ENCODE results near the gene KRTAP9-7. TPM values are rescaled to one million over a fixed set of nuclear protein-coding genes. Genes with fewer than 3 reads are reported as not detected.
"Not testable (repeated sequence)": the region's sequence is repeated elsewhere in the genome, so short reads cannot be mapped to it uniquely, and the experiment has no call there.

Gene KRTAP9-7
- polyA plus RNA-seq, 1 donor (not counting 4 experiments of a cell fraction or from before 2014, with no cell fraction given), result not detected

DNA sequence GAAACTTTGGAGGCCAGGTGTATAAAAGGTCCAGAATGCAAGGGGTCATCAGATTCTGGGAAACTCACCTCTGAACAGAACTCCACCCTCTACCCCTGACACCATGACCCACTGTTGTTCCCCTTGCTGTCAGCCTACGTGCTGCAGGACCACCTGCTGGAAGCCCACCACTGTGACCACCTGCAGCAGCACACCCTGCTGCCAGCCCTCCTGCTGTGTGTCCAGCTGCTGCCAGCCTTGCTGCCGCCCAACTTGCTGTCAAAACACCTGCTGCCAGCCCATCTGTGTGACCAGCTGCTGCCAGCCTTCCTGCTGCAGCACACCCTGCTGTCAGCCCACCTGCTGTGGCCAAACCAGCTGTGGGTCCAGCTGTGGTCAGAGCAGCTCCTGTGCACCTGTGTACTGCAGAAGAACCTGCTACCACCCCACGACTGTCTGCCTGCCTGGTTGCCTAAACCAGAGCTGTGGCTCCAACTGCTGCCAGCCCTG, 37.5 kb upstream of the KRTAP9-7 start, which contains the start of gene KRTAP9-8:
TSS of gene KRTAP9-8 (plus strand) at position 51 of the 489 bp plus-strand sequence. CDS start at position 104, 53 bp downstream.
- H3K4me1 ChIP-seq (ENCODE audit: control insufficient read depth, extremely low read depth, insufficient read depth, low read length); H3K9me3 ChIP-seq (ENCODE audit: control insufficient read depth, low read depth, low read length); dilution Hi-C loops (cut with MboI; ENCODE audit: extremely low pct_ligation_motif_present, low sequenced_read_pairs); H3K79me2 ChIP-seq (ENCODE audit: control insufficient read depth, insufficient read depth, low read length); H3K36me3 ChIP-seq (ENCODE audit: control insufficient read depth in 2 of 2, extremely low read depth in 1 of 2, insufficient read depth in 2 of 2, low read length in 2 of 2); H3K9me1 ChIP-seq (ENCODE audit: control insufficient read depth, extremely low read depth, insufficient read depth, low read length); DNase-seq (ENCODE audit: low read depth, low spot score); H3K27me3 ChIP-seq (ENCODE audit: control insufficient read depth, extremely low read depth, insufficient read depth, low read length); H3K27ac ChIP-seq (ENCODE audit: control insufficient read depth, insufficient read depth, low read length); H3K9ac ChIP-seq (ENCODE audit: control insufficient read depth, extremely low read depth, insufficient read depth, low read length); H3K4me3 ChIP-seq (ENCODE audit: control insufficient read depth in 2 of 3, extremely low read depth in 1 of 3, insufficient read depth in 2 of 3, low read depth in 1 of 3, low read length in 3 of 3); H2AFZ ChIP-seq (ENCODE audit: control insufficient read depth, low read length); H3K4me2 ChIP-seq (ENCODE audit: control insufficient read depth, extremely low read depth, insufficient read depth, low read depth, low read length); FAIRE-seq; H4K20me1 ChIP-seq (ENCODE audit: control insufficient read depth, extremely low read depth, insufficient read depth, low read length): not testable (repeated sequence)

- FAIRE-seq; H3K9me3 ChIP-seq (ENCODE audit: control insufficient read depth, low read depth, low read length); dilution Hi-C loops (cut with MboI; ENCODE audit: extremely low pct_ligation_motif_present, low sequenced_read_pairs); H3K79me2 ChIP-seq (ENCODE audit: control insufficient read depth, insufficient read depth, low read length); H2AFZ ChIP-seq (ENCODE audit: control insufficient read depth, low read length); H3K9me1 ChIP-seq (ENCODE audit: control insufficient read depth, extremely low read depth, insufficient read depth, low read length); H3K27me3 ChIP-seq (ENCODE audit: control insufficient read depth, extremely low read depth, insufficient read depth, low read length); H3K4me2 ChIP-seq (ENCODE audit: control insufficient read depth, extremely low read depth, insufficient read depth, low read depth, low read length); H3K36me3 ChIP-seq (ENCODE audit: control insufficient read depth in 2 of 2, extremely low read depth in 1 of 2, insufficient read depth in 2 of 2, low read length in 2 of 2); H3K4me1 ChIP-seq (ENCODE audit: control insufficient read depth, extremely low read depth, insufficient read depth, low read length); H3K9ac ChIP-seq (ENCODE audit: control insufficient read depth, extremely low read depth, insufficient read depth, low read length); DNase-seq (ENCODE audit: low read depth, low spot score); H3K4me3 ChIP-seq (ENCODE audit: control insufficient read depth in 2 of 3, extremely low read depth in 1 of 3, insufficient read depth in 2 of 3, low read depth in 1 of 3, low read length in 3 of 3); H4K20me1 ChIP-seq (ENCODE audit: control insufficient read depth, extremely low read depth, insufficient read depth, low read length); H3K27ac ChIP-seq (ENCODE audit: control insufficient read depth, insufficient read depth, low read length): not testable (repeated sequence)
These were observed 28.3 kb upstream of the KRTAP9-7 start for GRCh38 chr17:41246995-41247787.

GRCh38 chr17:41249637-41250240, 25.8 kb upstream of the KRTAP9-7 start, which contains the start of gene KRTAP9-4:
KRTAP9-4 (plus strand) TSS chr17:41249687; CDS start chr17:41249721, 34 bp downstream.
- H4K20me1 ChIP-seq (ENCODE audit: control insufficient read depth, extremely low read depth, insufficient read depth, low read length); H3K36me3 ChIP-seq (ENCODE audit: control insufficient read depth in 2 of 2, extremely low read depth in 1 of 2, insufficient read depth in 2 of 2, low read length in 2 of 2); H3K9ac ChIP-seq (ENCODE audit: control insufficient read depth, extremely low read depth, insufficient read depth, low read length); H3K4me3 ChIP-seq (ENCODE audit: control insufficient read depth in 2 of 3, extremely low read depth in 1 of 3, insufficient read depth in 2 of 3, low read depth in 1 of 3, low read length in 3 of 3); dilution Hi-C loops (cut with MboI; ENCODE audit: extremely low pct_ligation_motif_present, low sequenced_read_pairs); H3K4me1 ChIP-seq (ENCODE audit: control insufficient read depth, extremely low read depth, insufficient read depth, low read length); FAIRE-seq; H3K9me1 ChIP-seq (ENCODE audit: control insufficient read depth, extremely low read depth, insufficient read depth, low read length); H2AFZ ChIP-seq (ENCODE audit: control insufficient read depth, low read length); H3K27me3 ChIP-seq (ENCODE audit: control insufficient read depth, extremely low read depth, insufficient read depth, low read length); H3K9me3 ChIP-seq (ENCODE audit: control insufficient read depth, low read depth, low read length); DNase-seq (ENCODE audit: low read depth, low spot score); H3K27ac ChIP-seq (ENCODE audit: control insufficient read depth, insufficient read depth, low read length); H3K79me2 ChIP-seq (ENCODE audit: control insufficient read depth, insufficient read depth, low read length); H3K4me2 ChIP-seq (ENCODE audit: control insufficient read depth, extremely low read depth, insufficient read depth, low read depth, low read length): not testable (repeated sequence)

Measured in keratinocyte (primary cell).